K562 (cell line): Measurements from ENCODE around the gene BRF1. TPM values are rescaled to one million over a fixed set of nuclear protein-coding genes. Genes with fewer than 3 reads are reported as not detected.

Source experiments
- ATAC-seq: fragments of 200-7000 bp; cut with Tn5 transposase; 3 replicates; pipeline ENCODE4 v1.9.1; 2020; ENCODE audit warnings: moderate library complexity
- BruUV-seq: library from RNA; stranded (reverse); fragments of 400-500 nt; replicated peaks from 2 replicates; lab custom pipeline; 2021; lab: Mats Ljungman, UMichigan
- CTCF ChIA-PET: fragments of 300-600 bp; formaldehyde crosslinking; extraction: SDS; loops from one replicate; lab custom pipeline; 2021; ENCODE audit warnings: low intra/inter-chr PET ratio; lab: Yijun Ruan, JAX
- POLR2A ChIA-PET: fragments of 300-600, 350-650 bp; sonication (Branson Sonifier 250); formaldehyde crosslinking; extraction: SDS; loops from one replicate; lab custom pipeline; 2021; ENCODE audit warnings: antibody characterized with exemption, inconsistent platforms; lab: Yijun Ruan, JAX
- DNase-seq, 4 experiments: peaks; one replicate each; pipeline versions ENCODE4 v3.0.0 to v3.0.0-alpha.2; 2011 to 2018; ENCODE audit warnings: low spot score in 3 of 4, mixed read lengths in 3 of 4; ENCODE audit errors: extremely low read depth in 1 of 4
- FAIRE-seq: peaks from 2 replicates; lab custom pipeline; 2011; peaks lifted over from hg19 to GRCh38; lab: Jason Lieb, UNC
- H2AFZ ChIP-seq: 2 replicates; pipeline ENCODE4 v1.6.0; 2011; ENCODE audit warnings: low read depth, low read length, control low read depth, inconsistent platforms
- H3K27ac ChIP-seq: fragments of 200-600 bp; 3 replicates; pipeline ENCODE4 v1.8.0; 2011; ENCODE audit warnings: low read depth, mild to moderate bottlenecking, control low read depth, inconsistent platforms, low read length, moderate library complexity, mixed read lengths; ENCODE audit errors: extremely low read depth
- H3K27me3 ChIP-seq, 2 experiments: fragments of 300-600 bp in 1 of 2; 2 replicates in 1 of 2; 3 replicates in 1 of 2; pipeline versions ENCODE4 v1.6.0 to v1.8.0; 2011; ENCODE audit warnings: inconsistent platforms in 2 of 2, low read length in 2 of 2, mild to moderate bottlenecking in 1 of 2, mixed read lengths in 1 of 2, moderate library complexity in 1 of 2; ENCODE audit not compliant: control insufficient read depth in 2 of 2, insufficient read depth in 2 of 2
- H3K36me3 ChIP-seq: fragments of 300-600 bp; 3 replicates; pipeline ENCODE4 v1.8.0; 2011; ENCODE audit warnings: mild to moderate bottlenecking, low read length, inconsistent platforms; ENCODE audit not compliant: control insufficient read depth, insufficient read depth
- H3K4me1 ChIP-seq, 2 experiments: fragments of 200-600 bp in 1 of 2; replicated peaks in 1 of 2; 2 replicates in 1 of 2; 3 replicates in 1 of 2; pipeline versions ENCODE4 v1.5.1 to v1.8.0; 2011; ENCODE audit warnings: inconsistent platforms in 2 of 2, low read length in 2 of 2, mild to moderate bottlenecking in 1 of 2, mixed read lengths in 1 of 2, moderate library complexity in 1 of 2; ENCODE audit not compliant: control insufficient read depth in 2 of 2, insufficient read depth in 2 of 2
- H3K4me2 ChIP-seq: 2 replicates; pipeline ENCODE4 v1.6.1; 2011; ENCODE audit warnings: low read length, control low read depth, inconsistent platforms, mixed read lengths; ENCODE audit not compliant: insufficient read depth
- H3K4me3 ChIP-seq: fragments of 200-600 bp; sonication (generic), shearing (Covaris generic); 2 replicates; pipeline ENCODE4 v1.5.1; 2016; ENCODE audit warnings: control low read depth, inconsistent platforms
- H3K79me2 ChIP-seq: fragments of 200-600 bp; 3 replicates; pipeline ENCODE4 v1.8.0; 2011; ENCODE audit warnings: low read length, inconsistent platforms; ENCODE audit not compliant: control insufficient read depth, insufficient read depth
- H3K9ac ChIP-seq, 2 experiments: 2 replicates each; pipeline versions ENCODE4 v1.6.0 to v1.6.1; 2011; ENCODE audit warnings: low read depth in 2 of 2, low read length in 2 of 2, control low read depth in 1 of 2, inconsistent platforms in 1 of 2, mild to moderate bottlenecking in 1 of 2, mixed read lengths in 1 of 2; ENCODE audit not compliant: insufficient read depth in 1 of 2
- H3K9me1 ChIP-seq: one replicate; pipeline ENCODE4 v1.6.0; 2011; ENCODE audit warnings: inconsistent platforms, mild to moderate bottlenecking, low read length, moderate library complexity; ENCODE audit not compliant: control insufficient read depth, insufficient read depth
- H3K9me3 ChIP-seq: replicated peaks from 2 replicates; pipeline ENCODE4 v1.5.1; 2011; ENCODE audit warnings: low read depth, low read length, inconsistent platforms; ENCODE audit not compliant: control insufficient read depth, insufficient read depth
- H4K20me1 ChIP-seq: replicated peaks from 2 replicates; pipeline ENCODE4 v1.6.1; 2011; ENCODE audit warnings: low read length, inconsistent platforms, mixed read lengths; ENCODE audit not compliant: control insufficient read depth, insufficient read depth
- CAMTA2 ChIP-seq: fragments of 250-450 bp; sonication (Bioruptor Pico); conservative IDR thresholded peaks from 2 replicates; pipeline ENCODE4 v1.5.1; 2022
- DMBX1 ChIP-seq: fragments of 250-450 bp; sonication (Bioruptor Pico); IDR thresholded peaks from 2 replicates; pipeline ENCODE4 v1.8.0; 2022; ENCODE audit warnings: inconsistent platforms, mild to moderate bottlenecking, moderate library complexity, borderline replicate concordance
- JUNB ChIP-seq: fragments of 450-650 bp; formaldehyde crosslinking; conservative IDR thresholded peaks from 2 replicates; pipeline ENCODE4 v1.4.0; 2020; ENCODE audit warnings: mild to moderate bottlenecking
- KDM1A ChIP-seq, 2 experiments: fragments of 450-650 bp; IDR thresholded peaks; 2 replicates each; pipeline ENCODE4 v1.6.1; 2016; ENCODE audit warnings: mild to moderate bottlenecking in 2 of 2
- RBBP5 ChIP-seq: fragments of 200-600 bp; sonication (generic); IDR thresholded peaks from 2 replicates; pipeline ENCODE4 v1.6.1; 2012; ENCODE audit warnings: borderline replicate concordance, mild to moderate bottlenecking, low read length, control low read depth, inconsistent platforms; ENCODE audit not compliant: insufficient read depth, poor library complexity, severe bottlenecking
- SMAD4 ChIP-seq: fragments of 250-450 bp; sonication (Bioruptor Pico); conservative IDR thresholded peaks from 2 replicates; pipeline ENCODE4 v1.8.0; 2021; ENCODE audit warnings: inconsistent platforms, mild to moderate bottlenecking, moderate library complexity
- STAT5A ChIP-seq: IDR thresholded peaks from 2 replicates; pipeline ENCODE4 v1.6.1; 2012; ENCODE audit warnings: low read length, inconsistent platforms, borderline replicate concordance
- ZNF143 ChIP-seq: sonication (generic); formaldehyde crosslinking; IDR thresholded peaks from 2 replicates; pipeline ENCODE4 v1.9.0; 2022; ENCODE audit warnings: mild to moderate bottlenecking, missing genetic modification reagents
- ZNF778 ChIP-seq: fragments of 450-650 bp; formaldehyde crosslinking; IDR thresholded peaks from 2 replicates; pipeline ENCODE4 v1.4.0; 2020; ENCODE audit warnings: mild to moderate bottlenecking, moderate library complexity
- WGBS: fragments of 100-300 bp; shearing (Covaris generic); methylation state at CpG from one replicate; pipeline ENCODE4 v1.1.6; 2016; ENCODE audit warnings: low coverage, mixed read lengths; ENCODE audit not compliant: insufficient coverage; ENCODE audit errors: missing lambda C conversion rate; 5-methylcytosine and 5-hydroxymethylcytosine counted together
- in situ Hi-C: fragments of 300-500 bp; cut with MboI; formaldehyde crosslinking; loops from 4 replicates; pipeline ENCODE4 v1.15.0; 2018; ENCODE audit warnings: inconsistent platforms, mixed read lengths
- intact Hi-C: fragments of 100-400 bp; cut with micrococcal nuclease; formaldehyde crosslinking; loops from 2 replicates; pipeline ENCODE4 v1.14.2; 2022
- polyA plus RNA-seq, 8 experiments: library from polyadenylated mRNA; depleted of rRNA in 4 of 8; stranded (reverse) in 5 of 8; unstranded in 3 of 8; fragments of >200 nt; fragmentation: Nextera tagmentation in 2 of 8; fragmentation: Illumina TruSeq in 1 of 8; extraction: Ambion mirVana in 2 of 8; extraction: Trizol in 1 of 8; gene quantifications; 2 replicates each; pipeline versions ENCODE4 v1.2.1 to v1.2.3, GENCODE V29; 2011 to 2014; ENCODE audit warnings: inconsistent platforms in 1 of 8, missing spikeins in 1 of 8
- total RNA-seq, 7 experiments: library from RNA; depleted of rRNA in 6 of 7; stranded (reverse); fragments of >200 nt in 6 of 7; fragmentation: Illumina TruSeq in 2 of 7; extraction: Trizol in 2 of 7; gene quantifications; 2 replicates each; pipeline versions ENCODE4 v1.2.1 to v1.2.3, GENCODE V29; 2011 to 2021; ENCODE audit warnings: low replicate concordance in 1 of 7
- TF ChIP-seq, protein P1 (sequence below): IDR thresholded peaks from 2 replicates; pipeline ENCODE4 v1.6.1; 2011; ENCODE audit not compliant: insufficient read length; ENCODE audit errors: extremely low read depth
- TF ChIP-seq, protein P2 (sequence below): fragments of 450-650 bp; IDR thresholded peaks from 2 replicates; pipeline ENCODE4 v1.6.1; 2016; ENCODE audit warnings: low read depth

Gene BRF1
- total and polyA plus RNA-seq, 9 of the 15 experiments (the other 6 are each of a cell fraction or from before 2014, with no cell fraction given), result 0.14 to 24.6 (median 8.2) TPM

DNA sequence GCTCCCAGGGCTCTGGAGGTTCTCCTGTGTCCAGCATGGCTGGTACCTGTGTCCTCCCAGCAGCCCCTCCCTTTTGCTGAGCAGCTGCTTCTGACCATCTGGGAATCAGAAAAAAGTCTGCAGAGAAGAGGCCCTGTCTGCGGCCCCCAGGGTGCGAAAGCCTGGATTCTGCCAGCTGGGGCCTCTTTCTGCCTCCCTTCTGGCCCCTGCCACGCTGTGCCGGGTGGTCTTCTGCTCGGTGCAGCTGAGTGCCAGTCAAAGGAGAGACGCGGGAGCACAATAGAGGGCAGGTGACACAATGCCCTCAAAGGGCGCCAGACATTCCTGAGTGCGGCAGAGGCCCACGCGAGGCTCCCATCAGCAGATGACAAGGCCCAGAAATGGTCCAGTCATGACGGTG lies 39.8 kb downstream of the BRF1 start (continued):
- TF ChIP-seq DMBX1 (no peak), STAT5A (no peak), RBBP5 (no peak)

DNA sequence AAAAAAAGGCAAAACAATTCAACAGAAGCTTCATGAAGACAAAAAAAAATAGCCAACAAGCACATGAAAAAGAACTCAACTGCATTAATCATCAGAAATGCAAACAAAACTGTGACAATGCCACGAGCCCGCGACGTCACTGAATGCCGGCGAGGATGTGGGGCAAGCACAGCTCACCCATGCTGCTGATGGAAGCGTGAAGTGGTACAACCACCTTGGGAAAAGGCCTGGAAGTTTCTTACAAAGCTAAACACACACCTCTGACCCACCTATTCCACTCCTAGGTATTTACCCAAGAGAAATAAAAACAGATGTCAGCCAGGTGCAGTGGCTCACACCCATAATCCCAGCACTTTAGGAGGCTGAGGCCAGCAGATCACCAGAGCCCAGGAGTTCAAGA lies 42.0 kb downstream of the BRF1 start:
- no peak for DNase-seq
- ATAC-seq, result no peak
- no peaks in the 10 kb centered on the region for H4K20me1 ChIP-seq
- no peak for TF ChIP-seq SMAD4 (CRISPR knock-in tag)
- TF ChIP-seq ZNF143 (CRISPR knock-in tag), result no peak
- TF ChIP-seq, protein P1, sequence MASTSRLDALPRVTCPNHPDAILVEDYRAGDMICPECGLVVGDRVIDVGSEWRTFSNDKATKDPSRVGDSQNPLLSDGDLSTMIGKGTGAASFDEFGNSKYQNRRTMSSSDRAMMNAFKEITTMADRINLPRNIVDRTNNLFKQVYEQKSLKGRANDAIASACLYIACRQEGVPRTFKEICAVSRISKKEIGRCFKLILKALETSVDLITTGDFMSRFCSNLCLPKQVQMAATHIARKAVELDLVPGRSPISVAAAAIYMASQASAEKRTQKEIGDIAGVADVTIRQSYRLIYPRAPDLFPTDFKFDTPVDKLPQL, result no peak
- no peak for TF ChIP-seq CAMTA2 (CRISPR knock-in tag)
- no peak for TF ChIP-seq KDM1A (IDR thresholded peaks at IDR 0.05)
- no peak for TF ChIP-seq ZNF778 (CRISPR knock-in tag)
- TF ChIP-seq, protein P2, sequence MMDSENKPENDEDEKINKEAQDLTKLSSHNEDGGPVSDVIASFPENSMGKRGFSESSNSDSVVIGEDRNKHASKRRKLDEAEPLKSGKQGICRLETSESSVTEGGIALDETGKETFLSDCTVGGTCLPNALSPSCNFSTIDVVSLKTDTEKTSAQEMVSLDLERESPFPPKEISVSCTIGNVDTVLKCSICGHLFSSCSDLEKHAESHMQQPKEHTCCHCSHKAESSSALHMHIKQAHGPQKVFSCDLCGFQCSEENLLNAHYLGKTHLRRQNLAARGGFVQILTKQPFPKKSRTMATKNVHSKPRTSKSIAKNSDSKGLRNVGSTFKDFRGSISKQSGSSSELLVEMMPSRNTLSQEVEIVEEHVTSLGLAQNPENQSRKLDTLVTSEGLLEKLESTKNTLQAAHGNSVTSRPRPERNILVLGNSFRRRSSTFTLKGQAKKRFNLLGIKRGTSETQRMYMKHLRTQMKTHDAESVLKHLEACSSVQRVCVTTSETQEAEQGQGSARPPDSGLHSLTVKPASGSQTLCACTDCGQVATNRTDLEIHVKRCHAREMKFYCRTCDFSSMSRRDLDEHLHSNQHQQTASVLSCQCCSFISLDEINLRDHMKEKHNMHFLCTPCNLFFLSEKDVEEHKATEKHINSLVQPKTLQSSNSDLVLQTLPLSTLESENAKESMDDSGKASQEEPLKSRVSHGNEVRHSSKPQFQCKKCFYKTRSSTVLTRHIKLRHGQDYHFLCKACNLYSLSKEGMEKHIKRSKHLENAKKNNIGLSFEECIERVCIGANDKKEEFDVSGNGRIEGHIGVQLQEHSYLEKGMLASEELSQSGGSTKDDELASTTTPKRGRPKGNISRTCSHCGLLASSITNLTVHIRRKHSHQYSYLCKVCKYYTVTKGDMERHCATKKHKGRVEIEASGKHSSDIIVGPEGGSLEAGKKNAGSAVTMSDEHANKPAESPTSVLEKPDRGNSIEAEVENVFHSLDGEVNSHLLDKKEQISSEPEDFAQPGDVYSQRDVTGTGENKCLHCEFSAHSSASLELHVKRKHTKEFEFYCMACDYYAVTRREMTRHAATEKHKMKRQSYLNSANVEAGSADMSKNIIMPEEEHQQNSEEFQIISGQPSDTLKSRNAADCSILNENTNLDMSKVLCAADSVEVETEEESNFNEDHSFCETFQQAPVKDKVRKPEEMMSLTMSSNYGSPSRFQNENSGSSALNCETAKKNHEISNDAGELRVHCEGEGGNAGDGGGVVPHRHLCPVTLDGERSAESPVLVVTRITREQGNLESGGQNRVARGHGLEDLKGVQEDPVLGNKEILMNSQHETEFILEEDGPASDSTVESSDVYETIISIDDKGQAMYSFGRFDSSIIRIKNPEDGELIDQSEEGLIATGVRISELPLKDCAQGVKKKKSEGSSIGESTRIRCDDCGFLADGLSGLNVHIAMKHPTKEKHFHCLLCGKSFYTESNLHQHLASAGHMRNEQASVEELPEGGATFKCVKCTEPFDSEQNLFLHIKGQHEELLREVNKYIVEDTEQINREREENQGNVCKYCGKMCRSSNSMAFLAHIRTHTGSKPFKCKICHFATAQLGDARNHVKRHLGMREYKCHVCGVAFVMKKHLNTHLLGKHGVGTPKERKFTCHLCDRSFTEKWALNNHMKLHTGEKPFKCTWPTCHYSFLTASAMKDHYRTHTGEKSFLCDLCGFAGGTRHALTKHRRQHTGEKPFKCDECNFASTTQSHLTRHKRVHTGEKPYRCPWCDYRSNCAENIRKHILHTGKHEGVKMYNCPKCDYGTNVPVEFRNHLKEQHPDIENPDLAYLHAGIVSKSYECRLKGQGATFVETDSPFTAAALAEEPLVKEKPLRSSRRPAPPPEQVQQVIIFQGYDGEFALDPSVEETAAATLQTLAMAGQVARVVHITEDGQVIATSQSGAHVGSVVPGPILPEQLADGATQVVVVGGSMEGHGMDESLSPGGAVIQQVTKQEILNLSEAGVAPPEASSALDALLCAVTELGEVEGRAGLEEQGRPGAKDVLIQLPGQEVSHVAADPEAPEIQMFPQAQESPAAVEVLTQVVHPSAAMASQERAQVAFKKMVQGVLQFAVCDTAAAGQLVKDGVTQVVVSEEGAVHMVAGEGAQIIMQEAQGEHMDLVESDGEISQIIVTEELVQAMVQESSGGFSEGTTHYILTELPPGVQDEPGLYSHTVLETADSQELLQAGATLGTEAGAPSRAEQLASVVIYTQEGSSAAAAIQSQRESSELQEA, result no peak
- TF ChIP-seq JUNB, result no peak
- H3K4me1 ChIP-seq, result no peaks in the 10 kb centered on the region
- H3K36me3 ChIP-seq, result no peaks in the 10 kb centered on the region; the same call in 2 of the 3 replicates
- no peaks in the 10 kb centered on the region for H3K9me1 ChIP-seq
- H2AFZ ChIP-seq, result no peak overlapping the region
- WGBS, result 85% methylated on average over 4 of the region's 7 CpGs
- H3K9me3 ChIP-seq, result no peaks in the 10 kb centered on the region
- intact Hi-C loops (no loop called here), in situ Hi-C loops (no loop called here)
- no TSS peak for BruUV-seq
- H3K27me3 ChIP-seq, result no peaks in the 10 kb centered on the region
- ChIA-PET CTCF (no interaction called here), POLR2A (no interaction called here)
- H3K9ac ChIP-seq, result no peak overlapping the region
- no peaks in the 10 kb centered on the region for H3K79me2 ChIP-seq
- H3K27ac ChIP-seq, result no peak overlapping the region
- no peak overlapping the region for H3K4me2 ChIP-seq
- no peak for FAIRE-seq
- no peak overlapping the region for H3K4me3 ChIP-seq
